Measurements from ENCODE around the gene TMEM125.

Gene TMEM125

DNA sequence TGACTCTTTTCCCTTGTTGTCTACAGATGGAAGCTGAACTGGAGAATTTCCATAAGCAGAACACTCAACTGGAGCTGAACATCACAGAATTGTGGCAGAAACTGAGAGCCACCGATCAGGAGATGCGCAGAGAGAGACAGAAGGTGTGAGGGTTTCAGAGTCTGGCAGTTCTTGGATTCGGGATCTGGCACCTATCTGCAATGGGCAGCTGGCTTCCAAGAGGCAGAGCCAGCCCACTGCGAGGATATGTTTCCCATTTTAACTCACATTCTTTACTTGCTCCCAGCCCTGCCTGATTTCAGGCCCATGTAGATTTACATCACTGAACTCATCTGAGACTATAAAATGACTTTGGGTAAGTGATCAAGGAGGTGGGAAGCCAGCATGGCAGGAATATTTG is 37.3 kb upstream of the TMEM125 start:
- Histone ChIP-seq H2BK5ac (ENCODE audit: low read length) (no peak overlapping the region), H2BK12ac (ENCODE audit: low read length) (no peak overlapping the region), H3K14ac (ENCODE audit: low read length) (no peak overlapping the region), H3K9me3 (replicated peaks in 1 of 2; ENCODE audit: control insufficient read depth in 2 of 2, insufficient read depth in 1 of 2, low read depth in 1 of 2, low read length in 2 of 2) (no peaks in the 10 kb centered on the region), H3K23ac (ENCODE audit: low read depth, low read length, poor library complexity) (no peak overlapping the region), H3K18ac (ENCODE audit: low read length) (no peak overlapping the region), H2BK15ac (ENCODE audit: low read length) (no peak overlapping the region), H3K4ac (ENCODE audit: low read length) (no peak overlapping the region), H3K9ac (ENCODE audit: low read depth, low read length, poor library complexity) (no peak overlapping the region), H4K91ac (ENCODE audit: low read depth, low read length, poor library complexity) (no peak overlapping the region), H3K79me1 (ENCODE audit: low read depth, low read length) (no peaks in the 10 kb centered on the region), H3K4me2 (ENCODE audit: insufficient read depth, low read length, poor library complexity, severe bottlenecking) (no peak overlapping the region), H3K36me3 (replicated peaks in 1 of 2; ENCODE audit: control insufficient read depth in 2 of 2, insufficient read depth in 2 of 2, low read length in 2 of 2) (no peaks in the 10 kb centered on the region), H2AFZ (ENCODE audit: low read length) (no peak overlapping the region), H4K8ac (ENCODE audit: low read depth, low read length) (no peak overlapping the region), H3K4me3 (ENCODE audit: low read length in 2 of 2) (no peak overlapping the region), H2AK5ac (ENCODE audit: low read depth, low read length) (no peak overlapping the region), H2BK120ac (ENCODE audit: low read depth, low read length) (no peak overlapping the region), H3K27ac (replicated peaks; ENCODE audit: low read length) (no peak overlapping the region), H3K27me3 (ENCODE audit: control insufficient read depth in 3 of 3, insufficient read depth in 3 of 3, low read depth in 1 of 3, low read length in 3 of 3) (peaks cover 0 to 43% (median 0%) of the 10 kb centered on the region in 3 experiments), H3K4me1 (ENCODE audit: control insufficient read depth in 2 of 2, insufficient read depth in 1 of 2, low read depth in 1 of 2, low read length in 2 of 2) (peaks cover 4 to 5% of the 10 kb centered on the region in 2 donors)
- no CpG with 5 or more reads among the region's 4 CpGs for WGBS, 2 donors (ENCODE audit: extremely low coverage in 2 of 2, insufficient read length in 2 of 2, insufficient replicate concordance in 1 of 2)
- no peak for DNase-seq (ENCODE audit: low spot score)

DNA sequence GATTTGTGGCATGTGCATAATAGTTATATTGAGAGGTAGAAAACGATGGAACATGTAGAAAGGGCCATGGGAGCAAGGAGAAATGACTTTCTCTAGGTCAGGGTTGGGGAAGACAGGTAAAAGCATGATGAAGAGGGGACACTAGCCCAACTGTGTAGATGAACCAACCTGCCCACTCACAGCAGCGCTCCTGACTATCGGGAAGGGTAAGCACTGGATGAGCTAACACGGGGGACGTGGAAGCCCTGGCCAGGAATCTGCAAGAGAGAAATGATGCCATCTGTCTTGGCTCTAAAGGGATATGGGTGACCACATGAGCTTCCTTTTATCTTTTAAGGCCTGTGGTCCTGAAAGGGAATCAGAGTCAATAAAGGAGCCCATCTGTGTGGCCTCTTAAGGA is 36.2 kb upstream of the TMEM125 start:
- H3K4me3 ChIP-seq (ENCODE audit: low read length in 2 of 2) = no peak overlapping the region
- H2BK120ac ChIP-seq (ENCODE audit: low read depth, low read length) = no peak overlapping the region
- no peaks in the 10 kb centered on the region for H3K36me3 ChIP-seq (replicated peaks in 1 of 2; ENCODE audit: control insufficient read depth in 2 of 2, insufficient read depth in 2 of 2, low read length in 2 of 2)
- H2BK12ac ChIP-seq (ENCODE audit: low read length) = no peak overlapping the region
- H3K4me1 ChIP-seq (ENCODE audit: control insufficient read depth in 2 of 2, insufficient read depth in 1 of 2, low read depth in 1 of 2, low read length in 2 of 2) = peaks cover 4 to 5% of the 10 kb centered on the region in 2 donors
- no peak overlapping the region for H2BK5ac ChIP-seq (ENCODE audit: low read length)
- no peak overlapping the region for H3K14ac ChIP-seq (ENCODE audit: low read length)
- H2AFZ ChIP-seq (ENCODE audit: low read length) = no peak overlapping the region
- no peaks in the 10 kb centered on the region for H3K79me1 ChIP-seq (ENCODE audit: low read depth, low read length)
- H3K23ac ChIP-seq (ENCODE audit: low read depth, low read length, poor library complexity) = no peak overlapping the region
- H3K27me3 ChIP-seq (ENCODE audit: control insufficient read depth in 3 of 3, insufficient read depth in 3 of 3, low read depth in 1 of 3, low read length in 3 of 3) = peaks cover 0 to 43% (median 0%) of the 10 kb centered on the region in 3 experiments
- WGBS, 2 donors (ENCODE audit: extremely low coverage in 2 of 2, insufficient read length in 2 of 2, insufficient replicate concordance in 1 of 2) = no CpG with 5 or more reads among the region's 5 CpGs
- no peak overlapping the region for H3K27ac ChIP-seq (replicated peaks; ENCODE audit: low read length)
- H3K4ac ChIP-seq (ENCODE audit: low read length) = no peak overlapping the region
- no peak for DNase-seq (ENCODE audit: low spot score)
- no peak overlapping the region for H3K4me2 ChIP-seq (ENCODE audit: insufficient read depth, low read length, poor library complexity, severe bottlenecking)
- no peaks in the 10 kb centered on the region for H3K9me3 ChIP-seq (replicated peaks in 1 of 2; ENCODE audit: control insufficient read depth in 2 of 2, insufficient read depth in 1 of 2, low read depth in 1 of 2, low read length in 2 of 2)
- H2BK15ac ChIP-seq (ENCODE audit: low read length) = no peak overlapping the region
- no peak overlapping the region for H4K91ac ChIP-seq (ENCODE audit: low read depth, low read length, poor library complexity)
- H3K18ac ChIP-seq (ENCODE audit: low read length) = no peak overlapping the region
- H3K9ac ChIP-seq (ENCODE audit: low read depth, low read length, poor library complexity) = no peak overlapping the region
- no peak overlapping the region for H2AK5ac ChIP-seq (ENCODE audit: low read depth, low read length)
- H4K8ac ChIP-seq (ENCODE audit: low read depth, low read length) = no peak overlapping the region

DNA sequence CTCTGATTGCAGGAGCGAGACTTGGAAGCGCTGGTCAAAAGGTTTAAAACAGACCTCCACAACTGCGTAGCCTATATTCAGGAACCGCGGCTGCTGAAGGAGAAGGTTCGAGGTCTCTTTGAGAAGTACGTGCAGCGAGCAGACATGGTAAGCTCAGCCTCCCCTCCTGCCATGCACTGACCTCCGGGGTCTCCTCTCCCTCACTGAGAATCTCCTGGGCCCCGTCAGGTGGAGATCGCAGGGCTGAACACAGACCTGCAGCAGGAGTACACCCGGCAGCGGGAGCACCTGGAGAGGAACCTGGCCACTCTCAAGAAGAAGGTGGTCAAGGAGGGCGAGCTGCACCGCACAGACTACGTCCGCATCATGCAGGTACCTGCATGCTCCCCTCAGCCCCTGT is 35.5 kb upstream of the TMEM125 start:
- Histone ChIP-seq H3K14ac (ENCODE audit: low read length) (no peak overlapping the region), H3K4ac (ENCODE audit: low read length) (no peak overlapping the region), H2AK5ac (ENCODE audit: low read depth, low read length) (no peak overlapping the region), H3K9me3 (replicated peaks in 1 of 2; ENCODE audit: control insufficient read depth in 2 of 2, insufficient read depth in 1 of 2, low read depth in 1 of 2, low read length in 2 of 2) (no peaks in the 10 kb centered on the region), H3K23ac (ENCODE audit: low read depth, low read length, poor library complexity) (no peak overlapping the region), H2BK5ac (ENCODE audit: low read length) (no peak overlapping the region), H4K8ac (ENCODE audit: low read depth, low read length) (no peak overlapping the region), H3K4me2 (ENCODE audit: insufficient read depth, low read length, poor library complexity, severe bottlenecking) (no peak overlapping the region), H3K9ac (ENCODE audit: low read depth, low read length, poor library complexity) (no peak overlapping the region), H3K4me1 (ENCODE audit: control insufficient read depth in 2 of 2, insufficient read depth in 1 of 2, low read depth in 1 of 2, low read length in 2 of 2) (peaks cover 3 to 4% of the 10 kb centered on the region in 2 donors), H3K18ac (ENCODE audit: low read length) (no peak overlapping the region), H3K79me1 (ENCODE audit: low read depth, low read length) (no peaks in the 10 kb centered on the region), H2BK120ac (ENCODE audit: low read depth, low read length) (no peak overlapping the region), H2BK12ac (ENCODE audit: low read length) (no peak overlapping the region), H3K36me3 (replicated peaks in 1 of 2; ENCODE audit: control insufficient read depth in 2 of 2, insufficient read depth in 2 of 2, low read length in 2 of 2) (no peaks in the 10 kb centered on the region), H3K27ac (replicated peaks; ENCODE audit: low read length) (no peak overlapping the region), H3K4me3 (ENCODE audit: low read length in 2 of 2) (no peak overlapping the region), H2AFZ (ENCODE audit: low read length) (no peak overlapping the region), H4K91ac (ENCODE audit: low read depth, low read length, poor library complexity) (peak overlapping the region; percentile 14), H3K27me3 (ENCODE audit: control insufficient read depth in 3 of 3, insufficient read depth in 3 of 3, low read depth in 1 of 3, low read length in 3 of 3) (peaks cover 0 to 43% (median 0%) of the 10 kb centered on the region in 3 experiments), H2BK15ac (ENCODE audit: low read length) (no peak overlapping the region)
- no CpG with 5 or more reads among the region's 17 CpGs for WGBS, 2 donors (ENCODE audit: extremely low coverage in 2 of 2, insufficient read length in 2 of 2, insufficient replicate concordance in 1 of 2)
- no peak for DNase-seq (ENCODE audit: low spot score)

DNA sequence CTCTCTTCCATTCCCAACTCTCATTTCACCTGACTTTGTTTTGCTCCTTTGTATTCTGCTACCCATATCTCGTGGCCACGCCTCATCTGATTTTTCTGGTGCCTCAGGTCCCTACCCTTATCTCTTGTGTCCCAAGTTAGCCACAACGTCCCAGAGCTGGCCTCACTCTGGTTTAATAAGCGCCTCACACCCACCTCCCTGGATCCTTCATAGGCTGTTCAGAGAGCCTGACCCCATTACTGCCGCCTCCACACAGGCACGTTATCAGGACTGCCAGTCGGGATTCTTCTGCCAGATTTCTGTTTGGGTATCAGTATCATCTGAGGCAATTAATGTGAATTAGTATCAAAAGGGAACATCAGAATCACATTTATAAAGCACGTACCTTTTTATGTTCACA is 34.7 kb upstream of the TMEM125 start:
- Histone ChIP-seq H3K4me2 (ENCODE audit: insufficient read depth, low read length, poor library complexity, severe bottlenecking) (no peak overlapping the region), H3K14ac (ENCODE audit: low read length) (no peak overlapping the region)
- WGBS, 2 donors (ENCODE audit: extremely low coverage in 2 of 2, insufficient read length in 2 of 2, insufficient replicate concordance in 1 of 2) = no CpG with 5 or more reads among the region's 8 CpGs

More for the DNA sequence above, 34.7 kb upstream of the TMEM125 start:
- peaks cover 3 to 4% of the 10 kb centered on the region in 2 donors for H3K4me1 ChIP-seq (ENCODE audit: control insufficient read depth in 2 of 2, insufficient read depth in 1 of 2, low read depth in 1 of 2, low read length in 2 of 2)
- no peak overlapping the region for H4K91ac ChIP-seq (ENCODE audit: low read depth, low read length, poor library complexity)
- no peak overlapping the region for H2AFZ ChIP-seq (ENCODE audit: low read length)
- DNase-seq (ENCODE audit: low spot score) = no peak
- no peak overlapping the region for H3K4me3 ChIP-seq (ENCODE audit: low read length in 2 of 2)
- H4K8ac ChIP-seq (ENCODE audit: low read depth, low read length) = no peak overlapping the region
- H3K23ac ChIP-seq (ENCODE audit: low read depth, low read length, poor library complexity) = no peak overlapping the region
- H2BK12ac ChIP-seq (ENCODE audit: low read length) = no peak overlapping the region
- H3K36me3 ChIP-seq (replicated peaks in 1 of 2; ENCODE audit: control insufficient read depth in 2 of 2, insufficient read depth in 2 of 2, low read length in 2 of 2) = no peaks in the 10 kb centered on the region
- no peak overlapping the region for H2BK120ac ChIP-seq (ENCODE audit: low read depth, low read length)
- H3K27me3 ChIP-seq (ENCODE audit: control insufficient read depth in 3 of 3, insufficient read depth in 3 of 3, low read depth in 1 of 3, low read length in 3 of 3) = peaks cover 0 to 41% (median 0%) of the 10 kb centered on the region in 3 experiments
- no peaks in the 10 kb centered on the region for H3K9me3 ChIP-seq (replicated peaks in 1 of 2; ENCODE audit: control insufficient read depth in 2 of 2, insufficient read depth in 1 of 2, low read depth in 1 of 2, low read length in 2 of 2)
- H3K9ac ChIP-seq (ENCODE audit: low read depth, low read length, poor library complexity) = no peak overlapping the region
- H3K18ac ChIP-seq (ENCODE audit: low read length) = no peak overlapping the region
- no peak overlapping the region for H3K4ac ChIP-seq (ENCODE audit: low read length)
- H2BK5ac ChIP-seq (ENCODE audit: low read length) = no peak overlapping the region
- H2BK15ac ChIP-seq (ENCODE audit: low read length) = no peak overlapping the region
- no peak overlapping the region for H2AK5ac ChIP-seq (ENCODE audit: low read depth, low read length)
- H3K79me1 ChIP-seq (ENCODE audit: low read depth, low read length) = no peaks in the 10 kb centered on the region
- no peak overlapping the region for H3K27ac ChIP-seq (replicated peaks; ENCODE audit: low read length)

All from neuronal stem cell (in vitro differentiated cells).